Hematopoietic multipotent progenitor cell treated with erythropoietin and hydrocortisone succinate and interleukin-3 and kit ligand, for 4 days (in vitro differentiated cells): ENCODE measurements around the gene ALKBH3.

Source experiments
- DNase-seq: peaks from one replicate; pipeline ENCODE4 v3.0.0-alpha.2; 2015

The ALKBH3 gene

GRCh38 chr11:43898574-43898973, 17.9 kb downstream of the ALKBH3 start:
- no peak for DNase-seq

GRCh38 chr11:43899094-43899493, 18.5 kb downstream of the ALKBH3 start:
- DNase-seq = no peak

- DNase-seq = no peak
Observed at GRCh38 chr11:43901551-43901950, 20.9 kb downstream of the ALKBH3 start.

GRCh38 chr11:43903078-43903477, 22.4 kb downstream of the ALKBH3 start:
- DNase-seq = no peak

- no peak for DNase-seq
Observed at GRCh38 chr11:43903969-43904368, 23.3 kb downstream of the ALKBH3 start.

GRCh38 chr11:43904742-43905535, 24.3 kb downstream of the ALKBH3 start:
- DNase-seq = no peak

- DNase-seq = peak; percentile 40
Observed at GRCh38 chr11:43905813-43906241, 25.2 kb downstream of the ALKBH3 start.

GRCh38 chr11:43907028-43907975, 26.7 kb downstream of the ALKBH3 start:
- no peak for DNase-seq

GRCh38 chr11:43908191-43908590, 27.6 kb downstream of the ALKBH3 start:
- DNase-seq = no peak

- DNase-seq = no peak
Observed at GRCh38 chr11:43908683-43909082, 28.1 kb downstream of the ALKBH3 start.

- no peak for DNase-seq
Observed at GRCh38 chr11:43913829-43914380, 33.3 kb downstream of the ALKBH3 start.

- no peak for DNase-seq
Observed at GRCh38 chr11:43914466-43914865, 33.8 kb downstream of the ALKBH3 start.

GRCh38 chr11:43916621-43917020, 36.0 kb downstream of the ALKBH3 start:
- no peak for DNase-seq

- DNase-seq = no peak
Observed at GRCh38 chr11:43917851-43918250, 37.2 kb downstream of the ALKBH3 start.

GRCh38 chr11:43918662-43919061, 38.0 kb downstream of the ALKBH3 start:
- no peak for DNase-seq

- DNase-seq = no peak
Observed at GRCh38 chr11:43919852-43920597, 39.4 kb downstream of the ALKBH3 start.

- DNase-seq = no peak
Observed at GRCh38 chr11:43920598-43921419, 40.2 kb downstream of the ALKBH3 start.

GRCh38 chr11:43921561-43922294, 41.1 kb downstream of the ALKBH3 start:
- DNase-seq = no peak

GRCh38 chr11:43922295-43922648, 41.6 kb downstream of the ALKBH3 start:
- no peak for DNase-seq

- no peak for DNase-seq
Observed at GRCh38 chr11:43922744-43923405, 42.2 kb downstream of the ALKBH3 start.
